T-helper 1 cell (primary cell): ENCODE results near the gene TMEM135.

Experiments used
- DNase-seq, 5 donors: peaks; one replicate each; pipeline ENCODE4 v3.0.0-alpha.2; 2012 to 2020

The TMEM135 gene

DNA sequence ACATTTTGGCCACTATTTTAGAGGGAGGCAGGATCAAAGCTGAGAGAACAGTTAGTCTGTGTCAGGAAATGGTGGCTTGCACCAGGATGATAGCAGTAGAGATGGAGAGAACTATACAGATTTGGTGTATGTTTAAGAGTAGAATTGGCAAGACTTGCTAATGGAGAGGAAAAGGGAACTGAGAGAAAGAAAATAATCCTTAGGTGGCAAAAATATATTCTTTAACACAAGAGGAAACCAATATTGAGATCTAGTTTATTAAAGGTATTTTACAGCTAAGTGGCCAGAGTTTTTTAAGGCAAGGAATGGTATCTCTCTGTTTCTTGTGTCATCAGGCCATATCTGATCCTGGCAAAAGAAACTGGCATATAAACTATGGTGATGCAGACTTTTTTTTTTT, 278.8 kb downstream of the TMEM135 start:
- no peak for DNase-seq

DNA sequence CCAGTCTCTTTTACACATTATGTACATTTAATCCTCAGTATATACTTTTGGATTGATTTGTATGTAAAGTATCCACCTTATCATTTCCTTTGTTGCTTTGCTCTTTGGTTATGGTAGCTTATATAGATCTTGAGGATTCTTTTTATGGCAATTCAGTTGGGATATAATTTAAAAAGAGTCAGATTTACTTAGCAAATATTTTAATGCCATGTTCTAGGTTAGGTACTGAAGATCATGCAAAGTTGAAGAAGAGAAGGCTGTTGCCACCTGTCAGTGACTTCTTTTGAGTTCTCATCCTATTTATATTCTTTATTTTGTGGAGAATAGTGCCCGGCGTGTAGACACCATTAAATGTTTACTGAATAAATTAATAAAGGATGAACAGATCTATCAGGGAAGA, 279.7 kb downstream of the TMEM135 start:
- DNase-seq = no peak

DNA sequence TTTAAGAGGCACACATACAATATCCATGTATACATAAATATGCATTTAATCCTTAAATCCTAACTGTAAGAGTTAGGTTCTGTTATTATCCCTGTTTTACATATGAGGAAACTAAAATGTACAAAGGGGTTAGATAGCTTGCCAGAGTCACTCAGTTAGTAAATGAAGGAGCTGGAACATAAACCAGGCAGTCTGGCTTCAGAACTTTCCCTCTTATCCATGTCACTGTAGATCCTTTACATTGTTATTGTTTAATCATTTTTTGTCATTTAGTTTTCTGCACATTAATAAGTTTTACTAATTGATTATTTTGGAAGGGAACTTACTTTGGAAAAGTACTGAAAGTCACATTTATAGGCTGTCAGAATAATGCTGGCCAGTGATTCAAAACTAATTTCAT, 282.4 kb downstream of the TMEM135 start:
- DNase-seq = no peak

DNA sequence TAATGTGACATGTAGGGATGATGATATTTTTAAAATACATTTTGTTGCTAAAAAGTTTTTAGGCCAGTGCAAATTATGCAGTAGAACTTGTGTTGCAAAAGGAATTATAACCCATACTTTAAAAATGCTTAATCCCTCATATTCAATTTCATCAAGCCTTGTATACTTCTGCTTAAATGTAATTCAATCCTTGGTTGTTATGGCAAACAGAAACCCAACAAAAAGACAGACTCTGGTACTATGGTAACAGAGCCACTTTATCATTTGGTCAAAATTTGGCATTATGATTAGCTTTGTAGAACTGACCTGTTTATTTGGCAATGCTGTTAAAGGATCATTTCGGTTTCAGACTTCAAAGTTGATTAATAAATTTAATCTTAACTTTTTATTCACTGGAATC, 284.8 kb downstream of the TMEM135 start:
- no peak for DNase-seq

DNA sequence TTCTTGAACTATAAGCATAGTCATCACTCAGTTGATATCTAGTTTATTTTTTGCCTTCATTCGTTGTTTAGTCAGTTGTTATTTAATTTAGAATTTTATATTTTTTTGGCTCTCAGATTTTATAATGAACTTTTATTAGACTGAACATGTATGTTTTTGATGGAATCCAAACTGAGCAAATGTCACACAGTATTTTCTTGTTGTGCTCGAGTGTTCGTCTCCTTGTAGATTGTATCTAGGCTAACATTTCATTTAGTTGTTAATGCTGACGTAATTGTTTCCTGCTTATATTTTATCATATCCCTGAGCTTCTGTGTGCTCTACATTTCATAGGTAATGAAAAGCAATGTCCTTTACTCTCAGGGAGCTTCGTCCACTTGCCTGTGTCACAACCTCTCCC, 286.2 kb downstream of the TMEM135 start:
- no peak for DNase-seq

DNA sequence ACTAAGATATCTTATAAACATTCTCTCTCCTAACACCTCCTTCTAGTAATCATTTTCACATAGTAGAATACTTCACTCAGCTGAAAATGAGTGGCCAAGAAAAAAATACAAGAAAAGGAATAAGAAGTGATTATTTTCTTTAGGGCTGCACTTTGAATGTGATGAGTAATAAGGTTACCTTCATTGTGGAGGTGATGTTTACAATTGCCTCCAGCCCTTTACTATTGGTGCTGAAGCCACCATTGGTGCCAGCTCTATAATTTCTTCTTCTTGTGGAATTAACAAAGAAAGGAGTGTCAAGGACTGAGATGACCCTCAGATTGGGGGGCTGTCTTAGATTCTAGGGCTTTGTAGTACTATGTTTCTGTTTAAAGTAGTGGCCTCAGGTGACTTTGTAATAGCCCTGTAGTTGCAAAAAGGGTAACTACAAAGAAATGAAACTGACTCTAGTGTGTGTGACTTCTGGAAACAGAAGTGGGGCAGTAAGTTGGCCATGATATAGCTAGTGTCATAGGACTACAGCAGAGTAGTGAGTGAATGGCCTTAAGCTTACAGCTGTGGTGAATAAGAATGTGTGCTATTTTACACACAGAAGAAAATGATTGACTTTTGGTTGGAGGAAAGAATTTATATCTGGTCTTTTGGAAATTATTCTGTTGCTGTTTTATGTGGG, 287.2 kb downstream of the TMEM135 start:
- DNase-seq = no peak

DNA sequence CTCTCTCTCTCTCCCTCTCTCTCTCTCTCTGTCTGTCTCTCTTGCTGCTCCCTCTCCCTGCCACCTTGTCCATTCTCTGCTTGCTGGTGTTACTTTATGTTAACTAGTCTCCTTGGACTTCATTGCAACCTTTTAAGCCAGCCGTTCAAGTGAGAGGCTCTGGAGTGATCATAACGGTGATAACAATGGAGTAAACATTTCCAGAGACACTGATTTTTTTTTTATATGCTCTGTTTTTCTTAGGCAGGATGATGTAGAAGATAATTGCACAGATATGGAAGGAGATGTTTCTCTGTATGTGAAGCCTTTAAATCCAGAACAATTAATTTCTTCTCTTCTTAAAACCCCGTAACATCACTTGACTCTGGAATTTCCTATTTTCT, 287.7 kb downstream of the TMEM135 start:
- no peak for DNase-seq

DNA sequence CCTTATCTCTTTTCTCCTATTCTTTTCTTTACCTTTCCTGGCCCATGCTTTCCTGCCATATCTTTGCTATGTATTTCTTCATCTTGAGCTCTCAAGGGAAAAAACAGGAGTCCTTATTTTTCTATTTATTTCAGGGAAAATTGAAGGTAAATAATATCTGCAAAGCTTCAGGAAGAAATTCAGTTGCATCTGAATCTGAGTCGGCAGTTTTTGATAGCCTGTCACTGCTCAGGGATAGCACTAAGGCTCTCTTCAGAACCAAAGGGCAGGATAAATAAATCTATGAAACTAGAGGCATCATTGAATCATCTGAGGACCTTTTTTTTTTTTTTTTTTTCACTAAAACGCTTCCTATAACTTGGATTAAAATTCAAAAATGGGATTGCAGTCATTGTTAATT, 288.9 kb downstream of the TMEM135 start:
- DNase-seq = no peak

DNA sequence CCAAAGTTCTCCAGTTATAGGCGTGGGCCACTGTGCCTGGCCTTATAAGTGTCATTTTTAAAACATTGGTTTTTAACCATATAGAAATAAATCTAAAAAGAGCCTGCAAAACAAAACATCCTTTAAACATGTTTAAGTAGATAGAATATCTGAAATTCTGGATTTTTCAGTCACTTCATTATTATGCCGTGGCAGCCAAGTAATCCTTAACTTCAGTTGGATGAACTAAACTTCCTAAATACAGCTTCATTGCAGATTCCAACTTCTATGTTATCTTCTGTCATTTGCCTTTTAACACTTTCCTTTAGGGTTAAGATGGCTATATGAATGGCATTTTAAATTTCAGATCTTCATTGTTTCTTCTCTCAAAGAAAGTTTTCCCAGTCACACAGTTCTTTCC, 291.4 kb downstream of the TMEM135 start:
- DNase-seq = no peak

DNA sequence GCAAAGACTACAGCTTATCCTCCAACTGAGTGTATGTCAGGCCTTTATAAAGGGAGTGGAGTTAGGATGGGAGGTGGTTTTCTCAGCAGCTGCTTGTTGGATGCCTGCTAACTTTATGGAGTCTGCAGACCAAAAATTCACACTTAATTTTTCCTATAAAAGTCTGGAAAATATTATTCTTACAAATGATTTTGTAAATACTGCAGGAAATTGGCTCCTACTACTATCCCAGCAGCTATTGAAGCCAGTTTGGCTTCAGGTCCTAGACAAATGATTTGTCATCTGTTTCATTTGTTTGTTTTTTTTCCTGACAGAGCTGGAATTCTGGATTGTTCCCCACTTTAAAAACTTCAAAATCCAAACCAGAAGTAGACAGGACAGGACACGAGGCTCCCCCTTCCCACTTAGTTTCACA, 292.5 kb downstream of the TMEM135 start:
- no peak for DNase-seq

DNA sequence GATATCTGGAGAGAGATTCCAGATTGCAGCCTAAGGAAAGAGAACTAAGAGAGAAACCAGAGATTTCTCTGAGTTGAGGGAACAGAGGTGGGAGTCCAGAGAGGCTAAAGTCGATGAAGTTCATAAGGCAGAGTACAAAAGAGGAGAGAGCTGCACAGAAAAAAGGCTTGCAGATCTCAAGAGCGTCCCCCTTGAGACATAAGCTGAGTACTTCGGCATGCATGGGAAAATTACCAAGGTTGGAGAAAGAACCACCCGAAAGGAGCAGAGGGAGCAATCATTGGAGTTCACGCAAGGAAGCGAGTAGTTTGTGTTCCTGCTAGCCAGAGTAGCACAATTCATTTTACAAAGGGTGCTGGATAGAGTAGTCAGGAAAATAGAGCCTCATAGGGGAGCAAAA, 293.5 kb downstream of the TMEM135 start:
- DNase-seq = no peak

DNA sequence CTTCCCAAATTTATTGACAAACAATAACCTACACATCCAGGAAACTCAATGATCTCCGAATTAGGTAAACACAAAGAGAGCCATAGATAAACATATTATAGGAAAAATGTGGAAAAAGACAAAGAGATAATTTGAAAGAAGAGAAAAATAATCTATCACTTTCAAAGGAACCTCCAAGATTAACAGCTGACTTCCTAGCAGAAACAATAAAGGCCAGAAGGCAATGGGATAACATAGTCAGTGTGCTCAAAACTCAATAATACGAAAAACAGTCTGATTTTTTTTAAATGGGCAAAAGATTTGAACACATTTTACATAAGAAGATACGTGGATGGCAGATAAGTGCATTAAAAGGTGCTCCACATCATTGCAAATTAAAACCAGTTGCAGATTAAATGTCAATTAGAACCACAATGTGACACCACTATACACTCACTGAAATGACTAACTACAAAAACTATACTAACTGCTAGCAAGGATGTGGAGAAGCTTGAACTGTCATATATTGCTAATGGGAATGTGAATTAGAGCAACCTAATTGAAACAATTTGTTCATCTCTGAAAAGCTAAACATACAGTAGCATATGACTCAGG, 300.4 kb downstream of the TMEM135 start:
- no peak for DNase-seq

DNA sequence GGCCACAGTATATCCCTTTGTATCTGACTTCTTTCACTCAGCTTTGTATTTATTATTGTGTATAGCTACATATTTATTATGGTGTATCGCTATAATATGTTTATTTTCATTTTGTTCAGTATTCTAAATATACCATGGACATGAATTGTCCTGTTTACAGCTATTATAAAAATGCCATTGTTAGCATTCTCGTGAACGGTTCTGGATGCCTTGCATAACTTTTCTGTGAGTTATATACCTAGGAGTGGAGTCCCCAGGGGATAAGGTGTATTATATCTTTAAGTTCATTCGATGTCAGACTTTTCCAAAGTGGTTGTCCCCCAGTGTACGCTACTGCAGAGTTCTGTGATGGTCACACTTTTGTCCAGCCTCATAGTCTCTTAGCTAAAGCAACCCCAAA, 301.7 kb downstream of the TMEM135 start:
- DNase-seq = no peak

DNA sequence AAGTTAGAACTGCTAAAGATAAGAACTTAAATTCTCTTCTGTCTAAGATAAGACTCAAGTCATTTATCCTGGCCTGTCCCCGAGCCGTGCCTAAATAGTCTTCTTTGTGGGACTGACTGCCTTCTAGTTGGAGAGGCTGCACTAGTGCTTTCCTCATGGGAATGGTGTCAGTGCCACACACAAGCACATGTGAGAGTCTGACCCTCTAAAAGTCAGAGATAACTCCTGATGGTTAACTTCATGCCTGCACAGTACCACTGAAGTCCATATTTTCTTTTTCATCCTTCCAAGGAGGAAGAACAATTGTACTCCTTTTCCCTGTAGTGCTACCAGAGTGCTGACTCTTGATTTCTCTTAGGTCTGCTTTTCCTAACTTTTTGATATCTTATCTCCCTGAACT, 309.7 kb downstream of the TMEM135 start:
- no peak for DNase-seq

DNA sequence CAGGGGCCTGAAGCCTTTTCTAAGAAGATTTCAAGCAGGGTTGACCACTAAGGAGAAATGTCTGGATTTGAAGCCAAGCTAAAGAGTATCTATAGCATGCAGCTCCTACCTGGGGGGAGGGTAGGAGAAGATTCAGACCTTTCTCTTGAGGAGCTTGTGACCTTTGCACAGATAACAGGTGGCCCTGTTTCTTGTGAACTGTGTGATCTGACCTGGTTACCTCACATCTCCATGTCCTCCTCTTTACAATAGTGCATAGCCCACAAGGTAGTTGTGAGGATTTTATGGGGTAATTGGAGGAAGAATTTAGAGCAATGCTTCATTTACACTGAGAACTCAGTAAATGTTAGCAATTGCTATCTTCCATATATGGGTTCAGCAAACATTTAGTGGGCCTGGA, 310.1 kb downstream of the TMEM135 start:
- no peak for DNase-seq

DNA sequence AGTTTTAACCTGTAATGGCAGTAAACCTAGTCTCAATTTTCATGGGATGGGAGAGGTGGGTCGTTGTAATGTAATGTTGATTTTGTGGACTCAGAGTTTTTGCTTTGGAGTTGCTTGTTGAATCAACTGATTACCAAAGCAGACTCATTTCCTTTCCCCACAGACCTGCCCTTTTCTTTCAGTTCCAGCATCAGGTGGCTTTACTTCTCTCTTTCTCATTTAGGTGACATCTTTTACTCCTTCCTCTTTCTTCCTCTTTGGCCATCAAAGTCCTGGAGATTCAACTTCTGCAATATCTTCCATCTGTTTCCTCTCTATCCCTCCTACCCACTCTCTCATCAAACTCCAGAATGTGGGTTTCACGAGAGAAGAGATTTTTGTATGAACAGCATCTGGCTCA, 313.9 kb downstream of the TMEM135 start:
- DNase-seq = no peak

DNA sequence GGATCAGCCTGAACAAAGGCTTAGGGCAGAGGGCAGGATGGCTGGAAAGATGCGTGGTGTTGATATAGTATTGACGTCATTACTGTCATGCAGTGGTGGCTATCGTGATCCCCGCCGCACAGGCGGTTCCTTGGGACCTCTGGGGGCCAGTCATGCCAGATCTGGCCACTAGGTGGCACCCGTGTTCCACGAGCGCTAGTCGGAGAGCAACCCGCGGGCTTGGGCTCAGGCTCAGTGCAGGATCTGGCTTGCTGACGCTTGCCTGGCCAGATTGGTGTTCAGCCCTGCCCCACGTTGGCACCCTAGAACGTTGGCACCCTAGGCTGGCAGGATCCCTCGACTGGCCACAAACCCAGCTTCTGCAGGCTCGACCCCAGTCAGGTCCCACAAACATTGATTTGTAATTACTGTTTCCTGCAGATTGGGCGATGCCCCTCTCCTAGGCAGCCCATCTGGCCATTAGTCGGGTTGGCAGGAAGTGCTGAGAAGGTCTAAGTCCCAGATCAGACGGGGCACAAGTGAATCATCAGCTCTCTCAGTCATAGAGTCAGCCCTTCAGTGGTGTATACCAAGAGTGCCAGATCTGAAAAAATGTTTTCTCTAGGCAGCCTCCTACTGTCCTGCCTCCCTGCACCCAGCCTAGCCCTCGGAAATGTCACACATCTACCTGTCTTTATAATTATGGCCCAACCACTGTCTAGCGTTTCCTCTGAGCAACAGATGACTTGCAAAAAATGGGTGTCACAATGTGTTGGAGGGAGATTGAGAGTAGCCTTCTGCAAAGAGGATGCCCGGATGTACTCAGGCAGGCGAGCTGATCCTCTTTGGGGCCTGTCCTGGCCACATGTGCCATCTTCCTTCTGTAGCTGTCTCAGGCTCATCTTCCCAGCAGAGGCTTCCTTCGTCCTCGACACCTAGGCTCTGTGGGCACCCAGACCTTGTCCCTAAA, 315.3 kb downstream of the TMEM135 start:
- peak; percentile 52 to 76 (median 70) for DNase-seq

DNA sequence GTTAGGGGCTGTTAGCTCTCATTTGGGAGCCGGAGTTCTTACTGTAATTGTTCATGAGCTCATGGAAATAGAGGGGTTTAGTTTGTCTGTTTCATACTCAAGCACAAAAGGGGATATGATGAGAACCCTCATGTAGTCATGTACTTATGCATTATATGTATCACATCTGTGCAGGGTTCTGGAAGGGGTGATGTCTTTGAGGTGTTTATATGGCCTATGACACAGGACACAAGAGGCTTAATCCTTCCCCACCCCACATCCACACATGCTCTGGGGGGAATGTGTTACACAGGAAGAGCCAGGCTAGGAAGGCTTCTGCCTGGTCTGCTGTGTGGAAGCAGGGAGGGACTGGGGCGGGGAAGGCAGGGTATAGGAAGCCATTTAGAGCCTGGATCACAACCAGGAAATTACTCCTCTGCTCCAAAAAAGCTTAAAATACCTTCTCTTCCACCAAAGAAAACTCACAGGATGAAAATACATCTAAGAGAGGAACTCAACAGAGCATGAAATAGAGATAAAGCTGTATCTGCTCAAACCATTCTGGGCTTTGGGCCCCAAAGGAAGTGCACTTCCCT, 316.1 kb downstream of the TMEM135 start:
- no peak for DNase-seq

DNA sequence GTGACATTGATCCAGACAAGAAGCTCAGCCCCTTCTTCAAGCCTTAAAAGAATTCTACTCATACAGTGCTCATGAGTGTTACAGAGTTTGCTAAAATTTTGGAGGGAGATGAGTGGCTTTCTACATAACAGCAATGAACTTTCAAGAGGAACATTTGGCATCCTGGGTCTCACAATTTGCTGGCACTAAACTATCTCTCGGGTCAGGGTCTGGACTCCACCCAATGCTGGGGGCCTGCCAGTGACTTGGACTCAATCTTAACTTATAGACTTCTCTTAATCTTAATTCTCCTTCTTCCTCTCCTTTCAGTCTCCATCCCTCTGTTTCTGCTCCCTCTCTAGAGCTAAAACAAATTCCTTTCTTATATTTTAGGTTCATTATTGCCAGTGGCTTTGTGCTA, 317.9 kb downstream of the TMEM135 start:
- no peak for DNase-seq

DNA sequence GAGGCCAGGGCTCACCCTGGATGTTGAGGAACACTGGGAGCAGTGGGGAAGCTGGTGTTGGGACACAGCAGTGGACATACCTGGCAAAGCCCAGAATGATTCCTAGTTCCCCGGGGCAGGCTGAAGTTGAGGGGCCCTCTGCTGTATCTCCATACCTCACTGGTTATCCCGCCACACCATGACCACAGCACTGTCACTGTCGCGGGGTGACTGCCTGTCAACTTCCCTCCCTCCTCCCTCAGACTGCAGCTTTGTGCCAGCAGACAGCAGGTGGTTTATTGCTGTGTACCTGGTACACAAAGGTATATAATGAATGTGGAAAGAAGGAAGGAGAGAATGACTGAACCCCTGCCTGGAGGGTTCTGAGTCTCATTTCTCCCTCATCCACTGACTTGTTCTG, 318.7 kb downstream of the TMEM135 start:
- DNase-seq = no peak

DNA sequence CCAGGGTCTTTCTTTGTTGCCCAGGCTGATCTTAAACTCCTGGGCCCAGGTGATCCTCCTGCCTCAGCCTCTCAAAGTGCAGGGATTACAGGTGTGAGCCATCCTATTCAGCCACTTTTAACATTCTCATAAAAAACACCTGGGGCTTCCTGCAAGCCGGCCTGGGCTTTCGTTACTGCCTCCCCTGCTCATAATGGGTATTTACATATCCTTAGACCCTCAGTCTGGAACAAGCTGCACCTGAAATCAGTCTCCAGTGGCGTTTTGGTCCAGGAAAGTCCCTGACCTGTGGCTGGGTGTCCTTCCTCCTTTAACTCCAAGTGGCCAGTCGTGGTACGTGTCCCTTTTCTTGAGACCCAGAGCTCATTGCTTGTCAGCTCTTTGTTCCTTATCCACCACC, 320.7 kb downstream of the TMEM135 start:
- DNase-seq = no peak

DNA sequence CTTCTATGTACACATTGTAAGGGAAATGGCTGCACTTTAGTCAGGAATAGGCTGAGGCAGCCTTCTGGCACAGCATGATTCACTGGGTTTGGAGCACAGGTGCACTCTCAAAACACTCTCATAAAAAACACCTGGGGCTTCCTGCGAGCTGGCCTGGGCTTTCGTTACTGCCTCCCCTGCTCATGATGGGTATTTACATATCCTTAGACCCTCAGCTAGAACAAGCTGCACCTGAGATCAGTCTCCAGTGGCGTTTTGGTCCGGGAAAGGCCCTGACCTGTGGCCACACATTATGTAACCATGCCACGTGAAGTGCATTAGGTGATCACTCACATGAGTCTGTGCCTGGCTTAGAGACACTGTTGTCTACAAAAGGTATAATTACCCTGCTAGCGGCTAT, 321.7 kb downstream of the TMEM135 start:
- DNase-seq = no peak

DNA sequence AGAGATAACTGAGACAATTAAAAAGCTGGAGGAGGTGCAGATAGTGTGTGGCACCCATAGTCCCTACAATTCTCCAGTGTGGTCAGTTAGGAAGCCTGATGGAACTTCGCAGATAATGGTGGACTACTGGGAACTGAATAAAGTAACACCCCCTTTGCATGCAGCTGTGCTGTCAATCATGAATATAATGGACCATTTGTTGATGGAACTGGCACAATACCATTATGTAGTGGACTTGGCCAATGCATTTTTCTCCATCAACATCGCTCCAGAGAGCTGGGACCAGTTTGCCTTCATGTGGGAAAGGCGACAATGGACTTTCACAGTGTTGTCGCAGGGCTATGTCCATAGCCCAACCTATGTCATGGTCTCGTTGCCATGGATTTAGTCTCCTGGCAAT, 324.2 kb downstream of the TMEM135 start:
- DNase-seq = no peak

DNA sequence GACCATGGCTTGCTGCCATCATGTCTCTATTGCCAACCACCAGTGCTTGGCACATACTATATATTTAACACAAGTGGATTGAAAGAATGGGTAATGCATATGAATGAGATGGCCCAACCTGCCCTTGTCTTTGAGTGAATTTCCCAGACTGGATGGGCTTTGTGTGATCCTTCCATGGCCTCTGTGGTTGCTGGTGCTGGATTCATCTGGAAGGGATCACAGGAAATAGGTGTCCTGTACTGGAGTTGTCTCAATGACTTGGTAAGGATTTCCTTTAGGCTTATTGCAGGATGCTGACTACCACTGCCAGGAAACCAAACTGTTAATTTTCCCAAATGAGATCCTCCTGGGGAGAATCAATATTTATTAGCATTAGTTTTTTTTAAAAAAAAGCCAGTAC, 328.6 kb downstream of the TMEM135 start:
- no peak for DNase-seq
